Kidney epithelial cell (primary cell): ENCODE measurements around the gene GABRR3. TPM values are rescaled to one million over a fixed set of nuclear protein-coding genes. Genes with fewer than 3 reads are reported as not detected.

Experiments
- DNase-seq: peaks from one replicate; pipeline ENCODE4 v3.0.0-alpha.2; 2010; ENCODE audit warnings: low read depth
- H3K27me3 ChIP-seq: 2 replicates; pipeline ENCODE4 v1.6.0; 2011; ENCODE audit warnings: low read length; ENCODE audit not compliant: control insufficient read depth, insufficient read depth
- H3K36me3 ChIP-seq: 2 replicates; pipeline ENCODE4 v1.5.1; 2011; ENCODE audit warnings: low read length; ENCODE audit not compliant: control insufficient read depth, insufficient read depth
- H3K4me3 ChIP-seq: 2 replicates; pipeline ENCODE4 v1.5.1; 2011; ENCODE audit warnings: low read depth, mild to moderate bottlenecking, control low read depth, low read length
- total RNA-seq: library from RNA; depleted of rRNA; stranded (reverse); fragments of >200 nt; gene quantifications from 2 replicates; pipeline ENCODE4 v1.2.3, GENCODE V29; 2015
- TF ChIP-seq, protein P1 (sequence below): IDR thresholded peaks from 2 replicates; pipeline ENCODE4 v1.5.1; 2011; ENCODE audit warnings: mild to moderate bottlenecking, moderate library complexity, low read length, control low read depth, inconsistent platforms; ENCODE audit not compliant: insufficient read depth, poor library complexity, severe bottlenecking

The GABRR3 gene
- total RNA-seq, 1 donor from 2014 or later, result not detected

DNA sequence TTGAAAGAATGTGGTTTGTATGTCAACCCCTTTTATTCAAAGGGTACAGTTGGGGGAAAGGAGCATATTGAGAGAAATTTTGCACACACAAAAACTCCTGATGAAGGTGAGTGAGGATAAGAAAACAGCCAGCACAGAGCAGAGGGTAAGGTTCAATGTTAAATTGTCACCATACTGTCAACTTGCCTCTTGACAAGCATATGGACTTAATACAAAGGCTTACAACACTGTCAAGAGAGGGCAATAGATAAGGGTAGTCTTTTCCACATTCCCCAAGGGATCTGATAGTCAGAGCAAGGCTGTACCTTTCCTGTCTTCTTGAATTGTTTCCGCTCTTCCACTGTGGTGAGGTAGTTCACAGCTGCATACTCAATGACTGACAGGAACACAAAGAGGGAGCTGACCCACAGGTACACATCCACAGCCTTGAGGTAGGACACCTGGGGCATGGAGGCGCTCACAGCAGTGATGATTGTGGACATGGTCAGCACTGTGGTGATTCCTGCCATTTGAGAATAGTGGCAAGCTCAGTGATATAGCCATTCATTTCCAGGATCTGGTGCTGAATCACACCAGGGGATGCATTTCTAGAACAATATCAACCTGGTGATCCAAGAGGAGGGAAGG is 42.5 kb downstream of the GABRR3 start:
- Histone ChIP-seq H3K4me3 (no peak overlapping the region), H3K27me3 (peaks cover 3% of the 10 kb centered on the region), H3K36me3 (no peaks in the 10 kb centered on the region)
- no peak for DNase-seq
- TF ChIP-seq, protein P1, sequence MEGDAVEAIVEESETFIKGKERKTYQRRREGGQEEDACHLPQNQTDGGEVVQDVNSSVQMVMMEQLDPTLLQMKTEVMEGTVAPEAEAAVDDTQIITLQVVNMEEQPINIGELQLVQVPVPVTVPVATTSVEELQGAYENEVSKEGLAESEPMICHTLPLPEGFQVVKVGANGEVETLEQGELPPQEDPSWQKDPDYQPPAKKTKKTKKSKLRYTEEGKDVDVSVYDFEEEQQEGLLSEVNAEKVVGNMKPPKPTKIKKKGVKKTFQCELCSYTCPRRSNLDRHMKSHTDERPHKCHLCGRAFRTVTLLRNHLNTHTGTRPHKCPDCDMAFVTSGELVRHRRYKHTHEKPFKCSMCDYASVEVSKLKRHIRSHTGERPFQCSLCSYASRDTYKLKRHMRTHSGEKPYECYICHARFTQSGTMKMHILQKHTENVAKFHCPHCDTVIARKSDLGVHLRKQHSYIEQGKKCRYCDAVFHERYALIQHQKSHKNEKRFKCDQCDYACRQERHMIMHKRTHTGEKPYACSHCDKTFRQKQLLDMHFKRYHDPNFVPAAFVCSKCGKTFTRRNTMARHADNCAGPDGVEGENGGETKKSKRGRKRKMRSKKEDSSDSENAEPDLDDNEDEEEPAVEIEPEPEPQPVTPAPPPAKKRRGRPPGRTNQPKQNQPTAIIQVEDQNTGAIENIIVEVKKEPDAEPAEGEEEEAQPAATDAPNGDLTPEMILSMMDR, result no peak

DNA sequence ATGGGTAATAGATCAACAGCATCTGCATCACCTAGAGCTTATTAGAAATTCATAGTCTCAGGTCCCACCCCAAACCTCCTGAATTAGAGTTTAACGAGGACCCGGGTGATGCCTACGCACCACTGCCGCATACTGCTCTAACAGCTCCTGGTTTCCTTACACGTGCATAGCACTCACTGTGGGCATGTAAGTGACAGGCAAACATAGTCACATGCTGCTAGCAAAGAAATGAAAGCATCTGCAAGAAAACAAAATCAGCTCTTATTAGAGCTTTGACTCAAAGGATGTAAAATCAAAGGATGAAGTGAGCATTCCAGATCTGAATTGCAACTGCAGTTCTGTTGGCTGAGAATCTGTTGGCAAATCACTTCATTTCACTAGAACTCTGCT is 43.8 kb downstream of the GABRR3 start:
- no peak overlapping the region for H3K4me3 ChIP-seq
- TF ChIP-seq, protein P1, result no peak
- H3K27me3 ChIP-seq, result peaks cover 3% of the 10 kb centered on the region
- no peak for DNase-seq
- no peaks in the 10 kb centered on the region for H3K36me3 ChIP-seq

DNA sequence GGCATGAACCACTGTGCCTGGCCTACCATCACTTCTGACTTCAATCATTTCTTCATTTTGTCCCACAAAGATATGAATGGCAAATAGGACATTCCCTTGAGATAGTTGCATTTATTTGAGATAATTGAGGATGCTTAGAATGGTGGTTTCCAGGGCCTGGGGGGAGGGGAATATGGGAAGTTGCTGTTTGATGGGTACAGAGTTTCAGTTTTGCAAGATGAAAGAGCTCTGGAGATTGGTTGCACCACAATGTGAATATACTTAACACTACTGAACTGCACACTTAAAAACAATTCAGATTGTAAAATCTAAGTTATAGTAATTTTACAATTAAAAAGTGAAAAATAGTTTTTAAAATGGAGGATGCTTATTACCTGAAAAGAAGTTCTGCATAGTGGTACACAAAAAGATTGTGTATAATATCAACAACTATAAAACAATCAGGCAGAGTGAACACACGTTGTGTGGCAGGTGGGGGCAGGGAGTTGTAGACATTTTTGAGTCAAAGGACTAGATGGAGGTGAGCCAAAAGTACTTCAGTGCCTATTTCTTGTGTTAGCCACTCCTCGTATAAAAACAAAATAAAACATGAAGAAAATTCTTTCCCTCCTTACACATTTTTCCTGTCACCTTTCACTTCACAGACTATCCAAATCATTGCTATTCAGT is 44.4 kb downstream of the GABRR3 start:
- no peak for DNase-seq
- TF ChIP-seq, protein P1, result no peak
- Histone ChIP-seq H3K27me3 (peaks cover 3% of the 10 kb centered on the region), H3K36me3 (no peaks in the 10 kb centered on the region), H3K4me3 (no peak overlapping the region)

DNA sequence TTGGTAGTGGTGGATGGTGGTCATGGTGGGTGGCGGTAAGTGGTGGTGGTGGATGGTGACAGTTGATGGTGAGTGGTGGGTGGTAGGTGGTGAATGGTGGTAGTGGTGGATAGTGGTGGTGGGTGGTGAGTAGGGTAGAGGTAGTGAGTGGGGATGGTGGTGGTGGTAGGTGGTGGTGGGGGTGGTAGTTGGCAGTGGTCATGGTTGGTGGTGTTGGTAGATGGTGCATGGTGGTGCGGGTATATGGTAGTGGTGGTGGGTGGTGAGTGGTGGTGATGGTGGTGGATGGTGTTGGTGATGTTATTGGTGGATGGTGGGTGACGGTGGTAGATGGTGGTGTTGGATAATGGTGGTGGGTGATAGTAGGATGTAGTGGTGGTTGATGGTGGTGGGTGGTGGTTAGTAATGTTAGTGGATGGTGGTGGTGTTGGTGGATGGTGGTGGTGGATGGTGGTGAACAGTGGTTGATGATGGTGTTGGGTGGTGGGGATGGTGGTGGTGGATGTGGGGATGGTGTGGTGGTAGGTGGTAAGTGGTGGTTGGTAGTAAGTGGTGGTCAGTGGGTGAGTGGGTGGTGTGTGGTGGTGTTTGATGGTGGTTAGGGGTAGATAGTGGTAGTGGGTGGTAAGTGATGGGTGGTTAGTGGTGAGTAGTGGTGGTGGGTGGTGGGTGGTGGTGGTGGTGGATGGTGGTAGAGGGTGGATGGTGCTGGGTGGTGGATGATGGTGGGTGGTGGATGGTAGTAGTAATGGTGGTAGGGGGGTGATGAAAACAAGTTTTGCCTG is 46.1 kb downstream of the GABRR3 start:
- H3K27me3 ChIP-seq, result peaks cover 3% of the 10 kb centered on the region
- no peak overlapping the region for H3K4me3 ChIP-seq
- no peaks in the 10 kb centered on the region for H3K36me3 ChIP-seq
- TF ChIP-seq, protein P1, result no peak
- DNase-seq, result no peak

DNA sequence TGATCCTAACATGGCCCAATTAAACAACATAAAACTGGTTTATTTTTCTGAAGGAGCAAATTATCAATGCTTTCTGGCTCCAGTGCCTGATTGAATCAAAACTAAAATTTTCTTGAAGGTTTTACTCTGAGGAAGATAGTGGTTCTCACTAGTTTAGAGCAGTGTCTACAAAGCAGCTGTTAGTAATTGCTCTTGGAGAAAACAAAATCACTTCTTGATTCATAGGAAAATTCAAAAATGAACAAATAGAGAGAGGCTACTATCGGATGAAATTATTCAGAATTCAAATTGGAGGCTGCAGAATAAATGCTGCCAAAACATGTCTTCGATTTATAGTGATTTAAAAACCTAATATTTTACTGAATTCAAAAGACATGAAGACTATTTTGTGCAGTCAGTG is 47.8 kb downstream of the GABRR3 start:
- no peak for DNase-seq
- Histone ChIP-seq H3K27me3 (no peaks in the 10 kb centered on the region), H3K36me3 (no peaks in the 10 kb centered on the region), H3K4me3 (no peak overlapping the region)
- TF ChIP-seq, protein P1, result no peak
